ENCODE data around the gene SIGLEC15. TPM values are rescaled to one million over a fixed set of nuclear protein-coding genes. Genes with fewer than 3 reads are reported as not detected.

SIGLEC15 gene
- total and polyA plus RNA-seq, 10 of the 15 experiments (the other 5 are each of a cell fraction or from before 2014, with no cell fraction given) = 0.09 to 0.45 TPM; not detected in 8

DNA sequence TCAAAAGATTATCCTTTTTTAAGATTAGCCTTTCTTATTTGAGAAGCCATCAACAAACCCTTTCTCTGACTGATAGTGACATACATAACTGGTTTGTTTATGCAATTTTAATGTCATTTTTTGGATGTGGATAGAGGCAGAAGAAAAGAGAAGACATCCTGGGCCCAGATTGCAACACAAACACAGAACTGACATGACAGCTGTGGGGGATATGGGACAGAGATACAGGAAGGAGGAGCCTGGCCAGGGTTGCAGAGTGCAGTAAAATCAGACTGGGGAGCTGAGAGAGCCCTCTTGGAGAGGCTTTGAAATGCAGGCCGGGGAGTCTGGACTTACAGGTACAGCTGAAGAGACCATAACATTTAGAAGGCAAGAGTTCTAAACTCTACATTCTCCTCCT, 65.1 kb downstream of the SIGLEC15 start:
- DNase-seq (ENCODE audit: low read depth, low spot score) (no peak), ATAC-seq (no peak), FAIRE-seq (no peak)
- WGBS (ENCODE audit: insufficient coverage, insufficient replicate concordance, low lambda C conversion rate, missing lambda C conversion rate) = 92% methylated on average over 1 of the region's 1 CpG
- SMC1A ChIA-PET (ENCODE audit: uncharacterized antibody, unreplicated experiment) = interaction anchor here (0.7 to 1.7 kb wide), 2 partner anchors 9 to 85 kb away, joined by 3 to 4 read pairs; no protein-coding TSS in a partner anchor
- no peak overlapping the region for H3K4me3 ChIP-seq
- no peak overlapping the region for H3K4me2 ChIP-seq (ENCODE audit: control insufficient read depth, insufficient read depth)
- POLR2A ChIA-PET = no interaction called here
- no peaks in the 10 kb centered on the region for H3K4me1 ChIP-seq (ENCODE audit: control insufficient read depth, insufficient read depth, low read length)
- intact Hi-C loops (cut with micrococcal nuclease; ENCODE audit: unreplicated experiment) (no loop called here), in situ Hi-C loops (cut with MboI) (no loop called here)
- RAD21 ChIA-PET (ENCODE audit: unreplicated experiment) = no interaction called here
- CTCF ChIA-PET = no interaction called here
- no peak for TF ChIP-seq LARP7 (IDR thresholded peaks at IDR 0.05)
- TF ChIP-seq EZH2 (IDR thresholded peaks at IDR 0.05; ENCODE audit: borderline replicate concordance, control insufficient read depth, low read depth, low read length) = no peak
- TF ChIP-seq, protein P1, sequence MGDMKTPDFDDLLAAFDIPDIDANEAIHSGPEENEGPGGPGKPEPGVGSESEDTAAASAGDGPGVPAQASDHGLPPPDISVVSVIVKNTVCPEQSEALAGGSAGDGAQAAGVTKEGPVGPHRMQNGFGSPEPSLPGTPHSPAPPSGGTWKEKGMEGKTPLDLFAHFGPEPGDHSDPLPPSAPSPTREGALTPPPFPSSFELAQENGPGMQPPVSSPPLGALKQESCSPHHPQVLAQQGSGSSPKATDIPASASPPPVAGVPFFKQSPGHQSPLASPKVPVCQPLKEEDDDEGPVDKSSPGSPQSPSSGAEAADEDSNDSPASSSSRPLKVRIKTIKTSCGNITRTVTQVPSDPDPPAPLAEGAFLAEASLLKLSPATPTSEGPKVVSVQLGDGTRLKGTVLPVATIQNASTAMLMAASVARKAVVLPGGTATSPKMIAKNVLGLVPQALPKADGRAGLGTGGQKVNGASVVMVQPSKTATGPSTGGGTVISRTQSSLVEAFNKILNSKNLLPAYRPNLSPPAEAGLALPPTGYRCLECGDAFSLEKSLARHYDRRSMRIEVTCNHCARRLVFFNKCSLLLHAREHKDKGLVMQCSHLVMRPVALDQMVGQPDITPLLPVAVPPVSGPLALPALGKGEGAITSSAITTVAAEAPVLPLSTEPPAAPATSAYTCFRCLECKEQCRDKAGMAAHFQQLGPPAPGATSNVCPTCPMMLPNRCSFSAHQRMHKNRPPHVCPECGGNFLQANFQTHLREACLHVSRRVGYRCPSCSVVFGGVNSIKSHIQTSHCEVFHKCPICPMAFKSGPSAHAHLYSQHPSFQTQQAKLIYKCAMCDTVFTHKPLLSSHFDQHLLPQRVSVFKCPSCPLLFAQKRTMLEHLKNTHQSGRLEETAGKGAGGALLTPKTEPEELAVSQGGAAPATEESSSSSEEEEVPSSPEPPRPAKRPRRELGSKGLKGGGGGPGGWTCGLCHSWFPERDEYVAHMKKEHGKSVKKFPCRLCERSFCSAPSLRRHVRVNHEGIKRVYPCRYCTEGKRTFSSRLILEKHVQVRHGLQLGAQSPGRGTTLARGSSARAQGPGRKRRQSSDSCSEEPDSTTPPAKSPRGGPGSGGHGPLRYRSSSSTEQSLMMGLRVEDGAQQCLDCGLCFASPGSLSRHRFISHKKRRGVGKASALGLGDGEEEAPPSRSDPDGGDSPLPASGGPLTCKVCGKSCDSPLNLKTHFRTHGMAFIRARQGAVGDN (IDR thresholded peaks at IDR 0.05) = no peak
- no peak for TF ChIP-seq MTA2 (IDR thresholded peaks at IDR 0.05; ENCODE audit: low read depth)
- TF ChIP-seq ESRRA (IDR thresholded peaks at IDR 0.05; ENCODE audit: low read length) = no peak
- TF ChIP-seq, protein P2, sequence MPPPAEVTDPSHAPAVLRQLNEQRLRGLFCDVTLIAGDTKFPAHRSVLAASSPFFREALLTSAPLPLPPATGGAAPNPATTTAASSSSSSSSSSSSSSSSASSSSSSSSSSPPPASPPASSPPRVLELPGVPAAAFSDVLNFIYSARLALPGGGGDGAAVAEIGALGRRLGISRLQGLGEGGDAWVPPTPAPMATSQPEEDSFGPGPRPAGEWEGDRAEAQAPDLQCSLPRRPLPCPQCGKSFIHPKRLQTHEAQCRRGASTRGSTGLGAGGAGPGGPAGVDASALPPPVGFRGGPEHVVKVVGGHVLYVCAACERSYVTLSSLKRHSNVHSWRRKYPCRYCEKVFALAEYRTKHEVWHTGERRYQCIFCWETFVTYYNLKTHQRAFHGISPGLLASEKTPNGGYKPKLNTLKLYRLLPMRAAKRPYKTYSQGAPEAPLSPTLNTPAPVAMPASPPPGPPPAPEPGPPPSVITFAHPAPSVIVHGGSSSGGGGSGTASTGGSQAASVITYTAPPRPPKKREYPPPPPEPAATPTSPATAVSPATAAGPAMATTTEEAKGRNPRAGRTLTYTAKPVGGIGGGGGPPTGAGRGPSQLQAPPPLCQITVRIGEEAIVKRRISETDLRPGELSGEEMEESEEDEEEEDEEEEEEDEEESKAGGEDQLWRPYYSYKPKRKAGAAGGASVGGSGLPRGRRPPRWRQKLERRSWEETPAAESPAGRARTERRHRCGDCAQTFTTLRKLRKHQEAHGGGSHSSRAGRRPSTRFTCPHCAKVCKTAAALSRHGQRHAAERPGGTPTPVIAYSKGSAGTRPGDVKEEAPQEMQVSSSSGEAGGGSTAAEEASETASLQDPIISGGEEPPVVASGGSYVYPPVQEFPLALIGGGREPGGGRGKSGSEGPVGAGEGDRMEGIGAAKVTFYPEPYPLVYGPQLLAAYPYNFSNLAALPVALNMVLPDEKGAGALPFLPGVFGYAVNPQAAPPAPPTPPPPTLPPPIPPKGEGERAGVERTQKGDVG (CRISPR knock-in tag; IDR thresholded peaks at IDR 0.05) = no peak
- TF ChIP-seq ZNF24 (IDR thresholded peaks at IDR 0.05) = no peak
- no peak for TF ChIP-seq TBL1XR1 (IDR thresholded peaks at IDR 0.05; ENCODE audit: low read depth, low read length)
- TF ChIP-seq, protein P3, sequence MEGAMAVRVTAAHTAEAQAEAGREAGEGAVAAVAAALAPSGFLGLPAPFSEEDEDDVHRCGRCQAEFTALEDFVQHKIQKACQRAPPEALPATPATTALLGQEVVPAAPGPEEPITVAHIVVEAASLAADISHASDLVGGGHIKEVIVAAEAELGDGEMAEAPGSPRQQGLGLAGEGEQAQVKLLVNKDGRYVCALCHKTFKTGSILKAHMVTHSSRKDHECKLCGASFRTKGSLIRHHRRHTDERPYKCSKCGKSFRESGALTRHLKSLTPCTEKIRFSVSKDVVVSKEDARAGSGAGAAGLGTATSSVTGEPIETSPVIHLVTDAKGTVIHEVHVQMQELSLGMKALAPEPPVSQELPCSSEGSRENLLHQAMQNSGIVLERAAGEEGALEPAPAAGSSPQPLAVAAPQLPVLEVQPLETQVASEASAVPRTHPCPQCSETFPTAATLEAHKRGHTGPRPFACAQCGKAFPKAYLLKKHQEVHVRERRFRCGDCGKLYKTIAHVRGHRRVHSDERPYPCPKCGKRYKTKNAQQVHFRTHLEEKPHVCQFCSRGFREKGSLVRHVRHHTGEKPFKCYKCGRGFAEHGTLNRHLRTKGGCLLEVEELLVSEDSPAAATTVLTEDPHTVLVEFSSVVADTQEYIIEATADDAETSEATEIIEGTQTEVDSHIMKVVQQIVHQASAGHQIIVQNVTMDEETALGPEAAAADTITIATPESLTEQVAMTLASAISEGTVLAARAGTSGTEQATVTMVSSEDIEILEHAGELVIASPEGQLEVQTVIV (IDR thresholded peaks at IDR 0.05; ENCODE audit: borderline replicate concordance, partially characterized antibody) = no peak
- H3K79me2 ChIP-seq (ENCODE audit: control insufficient read depth, insufficient read depth, low read length) = no peaks in the 10 kb centered on the region
- H4K20me1 ChIP-seq (ENCODE audit: control insufficient read depth, insufficient read depth) = no peaks in the 10 kb centered on the region
- no peak overlapping the region for H3K9ac ChIP-seq (ENCODE audit: control insufficient read depth, insufficient read depth, low read length)
- no peak overlapping the region for H2AFZ ChIP-seq (ENCODE audit: control insufficient read depth, low read depth, low read length)
- H3K36me3 ChIP-seq (ENCODE audit: control insufficient read depth in 2 of 2, insufficient read depth in 2 of 2, low read length in 1 of 2) = peaks cover 2 to 3% of the 10 kb centered on the region in 2 experiments; a peak in 3 of 4 replicates
- no peaks in the 10 kb centered on the region for H3K27me3 ChIP-seq (replicated peaks in 1 of 2; ENCODE audit: control insufficient read depth in 2 of 2, insufficient read depth in 2 of 2, low read length in 1 of 2)
- no peak overlapping the region for H3K27ac ChIP-seq (ENCODE audit: control insufficient read depth, insufficient read depth)
- no TSS peak for BruUV-seq (replicated peaks)
- no peaks in the 10 kb centered on the region for H3K9me3 ChIP-seq (replicated peaks; ENCODE audit: control insufficient read depth, insufficient read depth, low read length)

Data from GM12878 (cell line).